Activated T-helper 1 cell treated with anti-CD3 and anti-CD28 coated beads, Interleukin-12 subunit alpha, Interleukin-12 subunit beta, Interleukin-2, Interleukin-4 antibody, amounts not matched to agents 30 ng/mL and 10 ng/mL and 1 ng/mL, durations not matched to agents 14 hours and 24 hours and 36 hours (primary cell): ENCODE measurements around the gene MYL1. TPM values are rescaled to one million over a fixed set of nuclear protein-coding genes. Genes with fewer than 3 reads are reported as not detected.

ENCODE experiments used
- DNase-seq: peaks from one replicate; pipeline ENCODE4 v3.0.0; 2021; ENCODE audit warnings: low spot score
- H3K27ac Mint-ChIP-seq: one replicate; pipeline ENCODE4 v1.8.0; 2021; ENCODE audit warnings: mild to moderate bottlenecking, mixed read lengths
- H3K27me3 Mint-ChIP-seq: one replicate; pipeline ENCODE4 v1.8.0; 2022; ENCODE audit warnings: mild to moderate bottlenecking, moderate library complexity, mixed read lengths; ENCODE audit not compliant: insufficient read depth
- H3K36me3 Mint-ChIP-seq: one replicate; pipeline ENCODE4 v1.8.0; 2021; ENCODE audit warnings: low read depth, mixed read lengths
- H3K4me1 Mint-ChIP-seq: one replicate; pipeline ENCODE4 v1.8.0; 2021; ENCODE audit warnings: low read depth, mixed read lengths
- H3K4me3 Mint-ChIP-seq: one replicate; pipeline ENCODE4 v1.8.0; 2021; ENCODE audit warnings: mild to moderate bottlenecking, moderate library complexity, mixed read lengths
- H3K9me3 Mint-ChIP-seq: one replicate; pipeline ENCODE4 v1.8.0; 2021; ENCODE audit warnings: mixed read lengths
- intact Hi-C: fragments of 100-400 bp; cut with micrococcal nuclease; formaldehyde crosslinking; loops from one replicate; pipeline ENCODE4 v1.15.1; 2024
- total RNA-seq: library from RNA; stranded (reverse); gene quantifications from 2 replicates; pipeline ENCODE4 v1.2.3, GENCODE V29; 2022

Gene MYL1
- total RNA-seq, 1 donor from 2014 or later, result not detected

DNA sequence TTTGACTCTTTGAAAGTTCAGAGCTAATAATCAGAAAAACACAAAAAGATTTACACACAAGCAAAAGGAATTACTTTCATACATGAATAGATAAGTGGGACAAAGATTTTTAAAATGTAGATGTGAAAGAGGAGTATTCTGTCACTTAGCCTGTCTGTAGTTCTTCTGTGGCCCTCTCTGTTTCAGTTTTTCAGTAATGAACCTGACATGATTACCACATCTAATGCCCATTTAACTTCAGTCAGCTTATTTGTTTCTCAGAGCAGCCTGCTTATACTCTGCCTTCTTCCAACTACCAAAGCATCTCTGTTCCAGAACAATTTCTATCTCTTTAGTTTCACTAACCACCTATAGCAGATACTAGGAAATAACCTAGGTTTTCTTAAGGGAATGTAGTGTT lies 55.3 kb downstream of the MYL1 start:
- Mint-ChIP-seq H3K4me1 (no peaks in the 10 kb centered on the region), H3K4me3 (no peak overlapping the region), H3K36me3 (no peaks in the 10 kb centered on the region), H3K9me3 (no peaks in the 10 kb centered on the region), H3K27me3 (no peaks in the 10 kb centered on the region), H3K27ac (no peak overlapping the region)
- DNase-seq, result no peak
- intact Hi-C loops, result no loop called here

DNA sequence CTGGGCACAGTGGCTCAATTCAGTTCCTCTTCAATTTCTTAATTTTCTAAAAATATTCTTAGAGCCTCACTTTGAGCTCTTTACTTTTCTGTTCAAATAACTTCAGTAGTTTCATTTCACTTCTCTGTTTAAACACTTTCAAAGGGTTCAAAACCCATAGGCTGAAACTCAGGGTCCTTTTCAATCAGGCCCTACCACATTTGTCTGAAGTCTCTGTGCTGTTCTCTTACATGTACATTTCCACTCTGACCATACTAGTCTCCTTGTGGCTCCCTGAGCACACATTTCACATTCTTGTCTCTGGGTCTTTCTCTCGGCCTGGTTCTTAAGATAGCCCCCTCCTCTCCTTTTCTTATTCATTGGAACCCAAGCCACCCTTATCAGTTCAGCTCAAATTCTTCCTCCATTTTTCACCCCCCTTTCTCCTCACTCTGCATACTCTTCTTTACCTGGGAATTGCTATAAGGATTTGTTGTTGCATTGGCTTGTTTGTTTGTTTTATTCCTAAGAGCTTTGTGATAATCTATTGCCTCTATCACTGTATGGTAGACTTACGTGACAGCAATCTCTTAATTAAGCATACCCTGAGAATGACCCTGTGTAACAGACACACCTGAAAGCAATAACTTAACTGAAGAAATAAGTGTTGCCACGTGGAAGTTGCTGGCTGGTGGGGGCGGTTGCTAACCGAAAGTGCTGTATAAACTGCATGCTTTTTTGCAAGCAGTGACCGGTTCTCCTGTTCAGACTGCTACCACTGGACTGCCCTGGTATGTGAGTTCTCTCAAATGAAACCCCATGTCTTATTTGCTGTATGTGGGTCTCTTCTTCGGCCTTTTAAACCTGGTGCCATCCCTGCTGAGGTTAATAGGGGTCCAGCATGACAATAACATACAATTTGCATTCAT lies 62.0 kb downstream of the MYL1 start:
- Mint-ChIP-seq H3K36me3 (no peaks in the 10 kb centered on the region), H3K4me1 (no peaks in the 10 kb centered on the region), H3K27ac (no peak overlapping the region), H3K9me3 (no peaks in the 10 kb centered on the region), H3K4me3 (no peak overlapping the region), H3K27me3 (no peaks in the 10 kb centered on the region)
- intact Hi-C loops, result no loop called here
- no peak for DNase-seq

DNA sequence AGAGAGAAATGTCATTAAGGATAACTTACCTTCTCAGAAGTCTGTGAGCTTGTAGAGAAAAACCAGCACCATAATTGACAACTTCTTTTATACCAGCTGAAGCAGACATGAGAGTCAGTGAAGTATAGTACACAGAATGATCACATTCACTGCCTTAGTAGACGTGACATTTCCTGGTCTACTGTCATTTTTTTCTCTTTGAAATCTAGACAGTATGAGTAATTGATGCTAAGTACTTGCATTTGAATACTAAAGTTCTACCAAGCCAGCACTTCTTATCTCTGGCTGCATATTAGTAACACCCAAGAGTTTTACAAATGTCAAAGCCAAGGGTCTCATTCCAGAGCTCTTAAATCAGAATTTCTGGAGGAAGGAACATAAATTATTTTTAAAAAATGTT lies 64.4 kb downstream of the MYL1 start:
- H3K27me3 Mint-ChIP-seq, result no peaks in the 10 kb centered on the region
- H3K4me3 Mint-ChIP-seq, result no peak overlapping the region
- no peak overlapping the region for H3K27ac Mint-ChIP-seq
- H3K9me3 Mint-ChIP-seq, result no peaks in the 10 kb centered on the region
- H3K36me3 Mint-ChIP-seq, result no peaks in the 10 kb centered on the region
- no peaks in the 10 kb centered on the region for H3K4me1 Mint-ChIP-seq
- intact Hi-C loops, result no loop called here
- no peak for DNase-seq

Other genes starting within 250 kb of the MYL1 start
- 3.0 and 3.6 TPM in 2 replicates for gene KANSL1L, start 143.8 kb downstream of the MYL1 start, total RNA-seq
- not detected in 2 replicates for gene ACADL, start 89.7 kb downstream of the MYL1 start, total RNA-seq
- 27.3 and 33.6 TPM in 2 replicates for gene LANCL1, start 161.6 kb upstream of the MYL1 start, total RNA-seq
- gene CPS1, start 241.4 kb upstream of the MYL1 start, total RNA-seq, result 0.18 and 0.73 TPM in 2 replicates